AG04449 (cell line): ENCODE data around the gene CST7.

Experiments used
- CTCF ChIA-PET: fragments of 350-600 bp; formaldehyde crosslinking; extraction: SDS; loops from one replicate; lab custom pipeline; 2021; ENCODE audit warnings: antibody characterized with exemption; lab: Yijun Ruan, JAX
- POLR2A ChIA-PET: fragments of 400-600, 350-600 bp; formaldehyde crosslinking; extraction: SDS; loops from one replicate; lab custom pipeline; 2020; ENCODE audit warnings: antibody characterized with exemption, inconsistent platforms; lab: Yijun Ruan, JAX
- DNase-seq: peaks from one replicate; pipeline ENCODE4 v3.0.0-alpha.2; 2010; ENCODE audit warnings: low read depth, low spot score
- H3K4me3 ChIP-seq: 2 replicates; pipeline ENCODE4 v1.5.1; 2011; ENCODE audit warnings: low read depth, mild to moderate bottlenecking, control low read depth, low read length
- TF ChIP-seq, protein P1 (sequence below): IDR thresholded peaks from one replicate; pipeline ENCODE4 v1.5.1; 2011; ENCODE audit warnings: mild to moderate bottlenecking, moderate library complexity, low read length, control low read depth, inconsistent platforms; ENCODE audit not compliant: insufficient read depth; ENCODE audit errors: missing control alignments

The CST7 gene

DNA sequence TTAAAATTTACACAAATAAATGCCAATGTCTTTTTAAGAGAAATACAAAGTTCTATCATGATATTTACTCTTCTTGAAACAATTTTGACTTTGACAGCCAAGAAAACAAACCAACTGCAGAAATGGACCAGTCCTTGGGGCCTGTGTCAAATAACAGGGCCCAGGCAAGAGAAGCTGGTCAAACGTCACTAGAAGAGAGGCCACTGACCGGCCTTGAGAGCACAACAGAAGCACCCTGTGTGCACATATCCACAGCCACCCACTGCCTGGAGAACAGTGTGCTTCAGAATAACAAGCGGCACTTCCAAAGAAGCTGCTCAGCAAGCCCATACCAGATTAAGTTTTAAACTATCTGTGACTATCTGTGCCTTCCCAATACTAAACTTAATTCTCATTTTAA, 28.7 kb downstream of the CST7 start:
- POLR2A ChIA-PET = no interaction called here
- H3K4me3 ChIP-seq = no peak overlapping the region
- TF ChIP-seq, protein P1, sequence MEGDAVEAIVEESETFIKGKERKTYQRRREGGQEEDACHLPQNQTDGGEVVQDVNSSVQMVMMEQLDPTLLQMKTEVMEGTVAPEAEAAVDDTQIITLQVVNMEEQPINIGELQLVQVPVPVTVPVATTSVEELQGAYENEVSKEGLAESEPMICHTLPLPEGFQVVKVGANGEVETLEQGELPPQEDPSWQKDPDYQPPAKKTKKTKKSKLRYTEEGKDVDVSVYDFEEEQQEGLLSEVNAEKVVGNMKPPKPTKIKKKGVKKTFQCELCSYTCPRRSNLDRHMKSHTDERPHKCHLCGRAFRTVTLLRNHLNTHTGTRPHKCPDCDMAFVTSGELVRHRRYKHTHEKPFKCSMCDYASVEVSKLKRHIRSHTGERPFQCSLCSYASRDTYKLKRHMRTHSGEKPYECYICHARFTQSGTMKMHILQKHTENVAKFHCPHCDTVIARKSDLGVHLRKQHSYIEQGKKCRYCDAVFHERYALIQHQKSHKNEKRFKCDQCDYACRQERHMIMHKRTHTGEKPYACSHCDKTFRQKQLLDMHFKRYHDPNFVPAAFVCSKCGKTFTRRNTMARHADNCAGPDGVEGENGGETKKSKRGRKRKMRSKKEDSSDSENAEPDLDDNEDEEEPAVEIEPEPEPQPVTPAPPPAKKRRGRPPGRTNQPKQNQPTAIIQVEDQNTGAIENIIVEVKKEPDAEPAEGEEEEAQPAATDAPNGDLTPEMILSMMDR = no peak
- DNase-seq = no peak
- CTCF ChIA-PET = interaction anchor here (1.0 to 1.4 kb wide), 2 partner anchors 16 to 88 kb away, joined by 5 to 7 read pairs; no protein-coding TSS in a partner anchor

DNA sequence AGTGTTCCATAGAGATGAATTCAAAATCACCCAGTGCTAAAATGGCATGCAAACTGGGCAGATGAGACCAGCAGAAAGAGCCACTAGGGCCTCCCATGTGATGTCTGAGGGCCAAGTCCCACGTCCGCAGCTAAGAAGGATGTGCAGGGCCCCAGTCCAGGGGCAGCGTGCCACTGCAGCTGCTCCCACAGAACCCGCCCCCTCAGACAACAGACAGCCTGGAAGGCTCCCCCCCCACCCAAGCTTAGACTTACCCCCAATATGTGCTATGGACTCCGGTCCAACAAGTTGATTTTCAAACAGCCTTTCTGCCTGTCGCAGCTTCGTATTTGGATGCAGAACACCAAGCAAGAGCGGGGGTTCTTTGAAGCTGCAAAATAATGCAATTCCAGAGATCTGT, 29.4 kb downstream of the CST7 start:
- DNase-seq = no peak
- ChIA-PET CTCF (interaction anchor here (1.0 kb wide), 1 partner anchor 16 kb away, joined by 7 read pairs; no protein-coding TSS in a partner anchor), POLR2A (no interaction called here)
- TF ChIP-seq, protein P1 = no peak
- no peak overlapping the region for H3K4me3 ChIP-seq

DNA sequence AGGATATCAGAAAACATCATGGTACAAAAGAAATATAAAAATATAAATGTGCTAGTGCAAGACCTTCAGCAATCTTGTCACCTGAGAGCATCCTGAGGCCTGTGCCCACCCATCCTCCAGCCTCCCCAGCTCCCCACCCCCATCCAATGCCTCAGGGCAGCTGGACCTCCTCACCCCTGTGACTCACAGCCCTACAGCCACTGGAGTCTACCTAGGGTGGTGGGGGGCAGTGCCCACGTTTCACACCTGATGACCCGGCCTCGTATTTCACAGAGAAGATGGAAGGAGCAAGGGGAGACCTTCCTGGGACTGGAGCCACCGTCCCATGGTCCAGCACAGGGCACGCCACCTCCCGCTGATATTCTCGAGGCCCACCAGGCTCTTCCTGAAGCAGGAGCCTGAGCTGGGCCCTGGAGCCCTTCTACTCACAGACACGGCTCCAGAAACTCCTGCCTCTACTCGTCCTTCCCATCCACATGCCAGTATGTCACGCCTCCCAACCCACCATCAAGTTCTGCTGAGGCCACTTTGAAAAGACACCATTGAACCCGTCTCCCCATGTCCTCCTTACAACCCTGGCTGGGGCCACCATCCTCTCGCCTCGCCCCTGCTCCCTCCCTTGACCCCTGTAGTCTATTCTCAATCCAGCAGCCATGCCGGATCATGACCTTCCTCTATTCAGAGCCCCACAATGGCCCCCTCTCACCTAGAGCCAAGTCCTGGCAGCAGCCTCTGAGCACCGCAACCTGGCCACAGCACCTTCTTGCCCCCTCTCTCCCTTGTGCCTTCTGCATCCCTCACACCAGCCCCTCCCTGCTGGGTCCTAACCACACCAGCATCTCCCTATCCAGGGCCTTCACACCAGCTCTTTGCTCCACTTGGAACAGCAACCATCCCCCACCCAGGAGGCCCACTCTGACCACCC, 30.2 kb downstream of the CST7 start:
- H3K4me3 ChIP-seq = no peak overlapping the region
- CTCF ChIA-PET = no interaction called here
- POLR2A ChIA-PET = no interaction called here
- TF ChIP-seq, protein P1 = no peak
- DNase-seq = no peak

DNA sequence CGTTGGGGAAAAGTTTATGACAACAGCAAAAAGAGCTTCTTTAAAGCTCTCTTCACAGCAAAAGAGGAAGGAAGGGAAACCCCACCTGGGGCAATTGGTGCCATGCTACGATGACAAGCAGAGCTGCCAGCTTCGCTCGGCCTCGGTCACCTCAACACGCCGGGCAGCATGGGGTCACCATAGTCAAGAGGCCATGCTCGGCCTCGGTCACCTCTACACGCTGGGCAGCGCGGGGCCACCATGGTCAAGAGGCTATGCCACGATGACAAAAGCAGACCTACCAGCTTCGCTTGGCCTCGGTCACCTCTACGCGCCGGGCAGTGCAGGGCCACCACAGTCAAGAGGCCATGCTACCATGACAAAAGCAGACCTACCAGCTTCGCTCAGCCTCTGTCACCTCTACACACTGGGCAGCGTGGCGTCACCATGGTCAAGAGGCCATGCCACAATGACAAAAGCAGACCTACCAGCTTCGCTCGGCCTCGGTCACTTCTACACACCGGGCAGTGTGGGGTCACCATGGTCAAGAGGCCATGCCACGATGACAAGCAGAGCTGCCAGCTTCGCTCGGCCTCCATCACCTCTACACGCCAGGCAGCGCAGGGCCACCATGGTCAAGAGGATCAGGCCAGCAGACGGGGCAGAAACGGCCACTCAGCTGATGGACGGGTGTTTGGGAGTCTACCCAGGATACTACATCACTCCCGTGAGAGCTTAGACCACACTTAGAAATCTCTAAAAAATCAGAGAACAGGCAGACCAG, 31.4 kb downstream of the CST7 start:
- TF ChIP-seq, protein P1 = no peak
- POLR2A ChIA-PET = no interaction called here
- CTCF ChIA-PET = no interaction called here
- H3K4me3 ChIP-seq = no peak overlapping the region
- DNase-seq = no peak

DNA sequence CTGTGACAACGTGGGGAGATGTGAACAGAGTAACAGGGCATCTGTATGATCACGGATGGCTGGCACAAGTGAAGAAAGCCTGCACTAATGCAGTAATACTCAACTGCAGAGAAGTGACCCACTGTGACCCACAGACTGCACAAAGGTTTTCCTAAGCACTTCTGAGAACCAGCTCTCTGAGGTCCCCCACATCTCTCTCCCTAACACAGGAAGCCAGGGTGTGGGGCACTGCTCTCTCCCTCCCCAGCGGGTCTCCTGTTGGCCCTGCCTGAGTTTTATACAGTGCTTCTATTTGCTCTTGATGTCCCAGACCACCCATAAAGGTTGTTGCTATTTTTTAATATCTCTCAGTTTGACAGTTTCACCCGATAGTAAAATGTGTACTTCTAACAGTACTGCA, 32.2 kb downstream of the CST7 start:
- TF ChIP-seq, protein P1 = no peak
- DNase-seq = no peak
- POLR2A ChIA-PET = no interaction called here
- CTCF ChIA-PET = interaction anchor here (1.3 kb wide), 1 partner anchor 13 kb away, joined by 5 read pairs; no protein-coding TSS in a partner anchor
- no peak overlapping the region for H3K4me3 ChIP-seq

DNA sequence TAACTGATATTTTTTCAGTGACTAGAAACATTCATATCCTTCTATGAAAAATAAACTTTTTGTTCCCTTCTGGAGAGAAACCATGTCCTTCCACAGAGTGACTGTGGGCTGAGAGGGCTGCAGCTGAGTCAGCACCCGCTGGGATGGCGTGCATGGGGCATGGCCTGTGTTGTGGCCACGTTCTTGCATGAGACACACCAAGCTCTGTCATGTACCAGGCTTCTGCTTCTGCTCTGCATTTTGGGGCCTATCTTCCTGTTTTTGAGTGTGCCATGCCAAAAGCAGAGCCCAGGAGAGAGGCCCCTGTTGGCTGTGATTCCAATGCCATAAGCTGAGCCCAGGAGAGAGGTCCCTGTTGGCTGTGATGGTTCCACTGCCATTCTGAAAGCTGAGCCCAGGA, 32.7 kb downstream of the CST7 start:
- no peak for DNase-seq
- ChIA-PET POLR2A (no interaction called here), CTCF (interaction anchor here (1.3 kb wide), 1 partner anchor 12 kb away, joined by 5 read pairs; no protein-coding TSS in a partner anchor)
- TF ChIP-seq, protein P1 = no peak
- no peak overlapping the region for H3K4me3 ChIP-seq
